Hematopoietic multipotent progenitor cell treated with erythropoietin and hydrocortisone succinate and interleukin-3 and kit ligand, for 6 days (in vitro differentiated cells): ENCODE measurements around the gene FLYWCH1.

Experiments used
- DNase-seq: peaks from one replicate; pipeline ENCODE4 v3.0.0-alpha.2; 2015

FLYWCH1 gene

DNA sequence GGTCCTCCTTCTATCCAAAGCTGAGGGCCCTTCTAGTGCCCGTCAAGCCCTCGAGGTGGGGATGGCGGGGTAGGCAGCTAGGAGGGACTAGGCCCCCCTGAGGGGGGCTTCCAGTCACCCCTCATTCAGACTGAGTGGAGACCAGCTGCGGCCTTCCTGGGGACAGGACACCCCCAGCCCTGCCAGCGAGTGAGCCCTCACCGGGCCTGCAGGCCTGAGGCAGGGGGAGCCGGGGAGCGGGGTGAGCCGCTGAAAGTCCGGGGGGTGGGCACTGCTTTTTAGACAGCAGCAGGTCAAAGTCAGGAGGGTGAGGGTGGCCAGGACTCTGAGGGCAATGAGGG lies 43.7 kb downstream of the FLYWCH1 start:
- no peak for DNase-seq

DNA sequence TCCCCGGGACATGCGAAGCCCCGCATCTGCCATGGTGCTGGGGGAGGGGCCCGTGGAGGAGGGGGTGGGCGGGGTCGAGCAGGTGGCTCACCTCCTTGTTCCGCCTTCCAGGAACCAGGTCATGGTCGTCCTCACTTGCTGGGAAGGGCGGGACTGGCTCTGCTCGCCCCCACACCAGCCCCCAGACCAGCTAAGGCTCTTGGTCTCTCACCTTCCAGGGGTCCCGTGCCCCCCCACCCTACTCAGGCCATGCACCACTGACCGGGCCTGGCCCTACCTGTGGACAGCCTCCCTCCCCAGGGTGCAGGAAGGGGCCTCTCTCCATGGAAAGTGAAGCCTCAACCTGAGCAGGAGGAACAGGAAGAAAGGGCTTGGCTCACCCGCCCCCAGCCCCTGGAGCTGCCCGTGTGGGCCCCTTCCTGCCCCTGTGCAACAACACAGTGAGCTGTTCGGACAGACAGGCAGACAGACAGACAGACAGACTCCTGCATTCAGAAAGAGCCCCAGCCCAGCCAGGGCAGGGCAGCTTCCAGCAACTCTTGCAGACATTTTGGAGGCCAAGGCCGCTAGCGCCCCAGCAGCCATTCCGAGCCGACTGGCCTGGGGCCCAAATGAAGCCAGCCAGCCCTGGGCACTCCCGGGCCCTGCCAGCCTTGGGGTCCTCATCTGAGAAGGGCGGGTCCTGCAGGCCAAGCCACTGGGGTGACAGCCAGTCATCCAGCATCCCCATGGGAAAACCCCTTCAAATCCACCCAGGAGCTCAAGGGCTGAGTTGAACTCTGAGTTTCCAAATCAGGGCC lies 44.2 kb downstream of the FLYWCH1 start:
- DNase-seq: no peak

DNA sequence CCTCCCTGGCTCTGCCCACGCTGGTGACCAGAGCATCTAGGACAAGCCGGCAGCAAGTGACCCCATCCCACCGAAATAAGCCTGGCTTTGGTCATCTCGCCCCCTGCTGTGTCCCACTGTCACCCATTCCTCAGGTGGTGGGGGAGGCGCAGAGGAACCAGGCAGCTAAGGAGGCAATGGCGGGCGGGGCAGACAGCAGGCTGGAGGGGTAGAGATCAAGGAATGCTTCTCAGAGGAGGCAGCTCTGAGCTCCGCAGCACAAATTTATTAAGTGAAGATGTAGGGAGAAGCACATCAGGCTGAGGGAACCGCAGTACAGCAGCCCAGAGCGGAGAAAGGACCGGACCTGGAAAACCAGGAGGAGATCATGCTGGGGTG lies 44.8 kb downstream of the FLYWCH1 start:
- no peak for DNase-seq

DNA sequence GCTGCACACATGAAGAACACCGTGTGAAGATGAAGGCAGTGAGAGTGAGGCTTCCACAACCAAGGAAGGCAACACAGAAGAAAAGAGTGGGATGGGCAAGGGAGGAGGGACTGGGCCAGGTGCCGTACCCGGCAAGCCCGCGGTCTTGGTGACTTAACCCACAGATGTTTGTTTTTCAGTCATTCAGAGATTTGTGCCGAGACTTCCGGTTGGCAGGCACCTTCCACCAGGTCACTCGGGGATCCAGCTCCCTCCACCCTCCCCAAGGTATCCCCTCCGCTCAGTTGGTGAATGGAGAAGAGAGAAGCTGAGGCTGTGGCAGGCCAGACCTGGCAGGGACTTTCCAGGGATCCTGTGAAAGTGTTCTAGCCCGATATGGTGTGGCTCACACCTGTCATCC lies 47.5 kb downstream of the FLYWCH1 start:
- no peak for DNase-seq

DNA sequence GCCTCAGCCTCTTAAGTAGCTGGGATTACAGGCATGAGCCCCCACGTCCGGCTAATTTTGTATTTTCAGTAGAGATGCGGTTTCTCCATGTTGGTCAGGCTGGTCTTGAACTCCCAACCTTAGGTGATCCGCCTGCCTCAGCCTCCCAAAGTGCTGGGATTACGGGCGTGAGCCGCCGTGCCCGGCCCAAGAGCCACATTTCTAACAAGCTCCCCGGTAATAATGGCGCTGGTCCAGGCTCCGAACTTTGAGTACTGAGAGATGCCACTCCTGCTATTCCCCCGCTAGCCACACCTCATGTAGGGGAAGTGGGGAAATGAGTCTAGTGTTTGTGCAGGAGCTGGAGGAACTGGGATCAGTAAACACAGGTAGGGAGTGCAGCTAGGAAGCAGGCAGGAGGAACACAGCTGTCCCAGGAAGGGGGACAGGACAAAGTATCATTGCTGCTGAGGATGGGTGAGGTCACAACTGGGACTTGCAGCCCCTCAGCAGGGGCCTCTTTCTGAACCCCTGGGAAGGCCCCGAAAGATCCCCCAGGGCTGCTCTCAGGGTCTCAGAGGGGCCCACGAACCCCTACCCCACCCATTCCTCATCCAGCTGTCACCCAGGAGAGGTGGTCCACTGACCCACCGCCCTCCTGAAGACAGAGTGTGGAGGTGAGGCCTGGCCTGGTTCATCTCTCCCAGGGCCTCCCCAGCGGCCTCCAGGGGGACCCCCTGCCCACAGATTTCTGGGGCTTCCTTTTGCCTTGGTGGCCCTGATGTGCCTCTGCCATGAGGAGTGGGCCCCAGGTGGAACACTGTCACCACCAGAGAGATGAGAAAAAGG lies 48.7 kb downstream of the FLYWCH1 start:
- no peak for DNase-seq

DNA sequence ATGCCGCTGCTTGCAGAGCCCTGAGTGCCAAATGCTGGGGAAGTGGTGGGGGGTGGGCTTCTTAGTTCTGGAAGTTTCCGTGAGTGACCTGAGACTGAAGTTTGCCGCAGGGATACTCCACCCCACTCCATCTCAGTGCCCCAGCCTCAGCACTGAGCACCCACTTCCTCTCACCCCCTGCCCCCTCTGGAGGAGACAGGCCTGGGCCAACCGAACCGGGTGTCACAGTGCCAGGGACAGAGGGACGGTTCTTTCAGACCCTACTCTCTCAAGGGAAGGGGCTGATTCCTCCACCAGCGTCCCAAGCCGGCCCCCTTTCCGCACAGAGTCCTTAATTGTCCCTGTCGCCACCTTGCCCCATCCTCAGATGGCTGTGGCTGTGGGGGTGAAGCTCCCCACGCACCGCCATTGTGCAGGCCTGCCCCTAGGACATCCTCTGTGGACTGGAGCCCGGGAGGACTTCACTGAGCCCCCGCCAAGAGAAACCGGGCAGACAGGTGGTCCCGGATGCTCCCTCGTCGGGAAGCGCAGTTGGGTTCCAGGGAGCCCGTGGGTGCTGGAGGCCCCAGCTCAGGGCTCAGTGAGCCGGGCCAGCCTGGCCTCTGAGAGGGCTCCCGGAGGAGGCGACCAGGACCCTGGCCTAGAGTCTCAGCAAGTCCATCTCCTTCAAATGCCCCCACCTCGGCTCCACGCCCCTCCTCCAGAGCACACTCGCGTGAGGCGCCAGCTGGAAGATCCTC lies 50.8 kb downstream of the FLYWCH1 start:
- DNase-seq: no peak

DNA sequence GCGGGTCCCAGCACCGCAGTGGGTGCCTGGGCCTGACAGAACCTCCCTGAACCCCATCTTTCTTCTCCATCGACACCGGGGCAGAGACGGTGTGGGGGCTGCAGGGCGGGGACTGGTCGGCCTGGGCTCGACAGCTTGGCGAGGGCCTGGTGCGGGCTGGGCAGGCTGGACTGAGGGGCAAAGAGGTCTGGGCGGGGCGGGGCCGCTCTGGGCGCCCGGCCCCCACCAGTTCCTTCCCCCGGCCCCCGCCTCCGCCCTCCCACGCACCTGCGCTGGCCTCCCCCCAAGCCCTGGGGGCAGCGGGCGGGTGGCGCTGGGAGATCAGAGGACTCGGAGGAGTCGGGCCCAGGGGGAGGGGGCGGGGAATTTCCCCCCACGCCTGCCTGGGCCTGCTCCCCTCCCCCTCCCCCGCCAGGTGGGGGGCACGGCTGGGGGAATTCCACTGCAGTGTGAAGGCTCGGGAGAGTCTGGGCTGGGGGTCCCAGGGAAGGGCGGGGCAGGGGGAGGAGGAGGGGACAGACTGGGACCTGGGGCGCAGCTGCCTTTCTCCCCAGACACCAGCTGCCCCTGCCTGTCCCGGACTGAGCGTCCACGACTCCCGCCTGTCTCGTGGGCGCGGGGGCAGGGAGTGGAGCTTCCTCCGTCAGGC lies 51.5 kb downstream of the FLYWCH1 start:
- no peak for DNase-seq

DNA sequence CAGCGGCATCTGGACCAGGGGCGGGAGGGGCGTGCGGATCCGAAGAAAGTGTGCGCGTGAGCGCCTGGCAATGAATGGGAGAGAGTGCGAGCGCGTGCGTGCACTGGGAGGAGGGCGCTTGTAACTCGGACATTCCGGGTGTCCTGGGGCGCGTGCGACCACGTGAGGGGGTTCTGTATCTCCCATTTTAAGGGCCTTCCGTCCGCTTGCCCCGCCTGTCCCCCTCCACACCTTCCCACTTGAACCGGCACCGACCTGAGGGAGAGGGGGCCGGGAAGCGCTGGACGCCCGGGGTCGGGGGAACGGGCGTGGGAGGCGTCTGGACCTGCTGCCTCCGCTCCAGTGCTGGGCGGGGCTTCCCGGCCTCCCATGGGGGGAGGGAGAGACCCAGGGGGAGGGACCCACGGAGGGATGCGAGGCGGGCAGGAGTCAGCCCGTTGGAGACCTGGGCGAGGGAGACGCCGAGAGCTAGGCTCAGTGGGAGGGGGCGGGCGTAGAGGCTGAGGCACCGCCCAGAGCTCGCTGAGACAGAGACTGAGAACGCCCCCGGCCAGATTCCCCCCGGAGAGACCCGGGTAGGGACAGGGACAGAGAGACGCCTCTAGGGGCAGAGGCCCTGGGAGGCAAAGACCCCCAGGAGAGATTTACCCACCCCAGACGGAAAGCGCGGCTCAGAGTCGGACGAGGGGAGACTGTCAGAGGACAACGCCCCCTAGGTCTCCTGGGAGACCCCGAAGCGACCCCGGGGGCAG lies 52.2 kb downstream of the FLYWCH1 start, which contains the start of gene KREMEN2:
Gene KREMEN2 (plus strand): TSS at position 553 of the 752 bp plus-strand sequence. CDS start 246 bp downstream, outside the sequence.
- DNase-seq: no peak

DNA sequence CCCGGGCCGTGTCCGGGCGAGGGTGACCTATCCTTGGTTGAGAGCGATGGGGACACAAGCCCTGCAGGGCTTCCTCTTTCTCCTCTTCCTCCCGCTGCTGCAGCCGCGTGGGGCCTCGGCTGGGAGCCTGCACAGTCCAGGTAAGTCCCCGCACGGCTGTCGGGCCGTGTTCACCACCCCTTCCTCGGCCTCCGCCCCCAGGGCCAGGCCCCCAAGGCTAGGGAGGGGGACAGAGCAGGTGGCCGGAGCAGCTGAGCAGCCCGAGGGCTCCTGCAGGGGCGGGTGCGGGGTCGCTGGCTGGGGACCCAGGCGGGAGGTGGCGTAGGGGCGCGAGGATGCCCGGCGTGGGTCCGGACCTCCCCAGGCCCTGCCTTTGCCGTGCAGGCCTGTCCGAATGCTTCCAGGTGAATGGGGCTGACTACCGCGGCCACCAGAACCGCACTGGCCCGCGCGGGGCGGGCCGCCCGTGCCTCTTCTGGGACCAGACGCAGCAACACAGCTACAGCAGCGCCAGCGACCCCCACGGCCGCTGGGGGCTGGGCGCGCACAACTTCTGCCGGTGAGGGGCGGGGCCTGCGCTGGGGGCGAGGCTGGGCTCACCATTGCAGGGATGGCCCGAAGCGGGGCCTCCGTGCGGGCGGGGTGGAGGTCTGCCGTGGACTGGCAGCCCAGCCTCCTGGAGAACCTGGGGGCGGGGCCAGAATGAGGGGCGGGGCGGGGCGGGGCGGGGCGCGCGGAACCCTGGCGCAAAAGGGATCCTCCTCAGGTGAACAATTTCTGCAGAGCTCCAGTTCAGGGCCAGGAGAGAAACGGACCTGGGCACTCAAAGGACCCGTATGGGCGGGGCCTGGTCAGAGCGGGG lies 53.0 kb downstream of the FLYWCH1 start:
- DNase-seq: peak; percentile 76

DNA sequence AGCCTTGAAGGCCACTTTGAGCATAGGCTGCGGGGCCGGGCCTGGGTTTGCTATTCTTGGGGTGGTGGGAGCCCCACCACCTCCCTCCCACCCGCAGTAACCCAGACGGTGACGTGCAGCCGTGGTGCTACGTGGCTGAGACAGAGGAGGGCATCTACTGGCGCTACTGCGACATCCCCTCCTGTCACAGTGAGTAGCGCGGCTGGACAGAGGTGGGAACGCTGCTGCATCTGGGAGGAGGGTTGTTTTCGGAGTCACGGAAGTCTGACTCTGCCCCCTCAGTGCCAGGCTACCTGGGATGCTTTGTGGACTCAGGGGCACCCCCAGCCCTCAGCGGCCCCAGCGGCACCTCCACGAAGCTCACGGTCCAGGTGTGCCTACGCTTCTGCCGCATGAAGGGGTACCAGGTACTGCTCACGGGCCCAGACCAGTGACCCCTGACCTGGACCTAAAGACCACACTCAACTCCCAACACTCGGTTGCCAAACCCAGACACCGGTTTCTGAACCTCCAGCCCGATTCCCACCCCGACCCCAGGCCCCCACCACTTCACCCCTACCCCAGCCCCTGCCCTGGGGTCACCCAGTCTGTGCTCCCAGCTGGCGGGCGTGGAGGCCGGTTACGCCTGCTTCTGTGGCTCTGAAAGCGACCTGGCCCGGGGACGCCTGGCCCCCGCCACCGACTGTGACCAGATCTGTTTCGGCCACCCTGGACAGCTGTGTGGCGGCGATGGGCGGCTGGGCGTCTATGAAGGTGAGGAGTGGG lies 54.5 kb downstream of the FLYWCH1 start:
- no peak for DNase-seq

DNA sequence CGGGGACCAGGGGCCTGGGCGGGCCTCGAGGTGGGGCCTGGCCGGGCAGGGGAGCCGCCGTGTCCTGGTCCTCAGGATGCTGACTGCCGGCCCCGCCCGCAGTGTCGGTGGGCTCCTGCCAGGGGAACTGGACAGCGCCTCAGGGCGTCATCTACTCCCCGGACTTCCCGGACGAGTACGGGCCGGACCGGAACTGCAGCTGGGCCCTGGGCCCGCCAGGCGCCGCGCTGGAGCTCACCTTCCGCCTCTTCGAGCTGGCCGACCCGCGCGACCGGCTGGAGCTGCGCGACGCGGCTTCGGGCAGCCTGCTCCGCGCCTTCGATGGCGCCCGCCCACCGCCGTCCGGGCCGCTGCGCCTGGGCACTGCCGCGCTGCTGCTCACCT lies 55.1 kb downstream of the FLYWCH1 start:
- no peak for DNase-seq

DNA sequence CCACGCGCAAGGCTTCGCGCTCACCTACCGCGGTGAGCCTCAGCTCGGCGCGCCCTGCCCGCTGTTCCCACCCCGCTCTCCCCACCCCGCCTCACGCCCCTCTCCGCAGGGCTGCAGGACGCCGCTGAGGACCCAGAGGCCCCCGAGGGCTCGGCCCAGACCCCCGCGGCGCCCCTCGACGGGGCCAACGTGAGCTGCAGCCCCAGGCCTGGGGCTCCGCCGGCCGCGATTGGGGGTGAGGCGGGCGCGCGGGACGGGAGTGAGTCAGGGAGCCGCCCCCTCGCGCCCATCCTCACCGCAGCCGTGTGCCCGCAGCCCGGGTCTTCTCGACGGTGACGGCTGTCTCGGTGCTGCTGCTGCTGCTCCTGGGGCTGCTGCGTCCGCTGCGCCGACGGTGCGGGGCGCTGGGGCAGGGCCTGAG lies 55.5 kb downstream of the FLYWCH1 start:
- DNase-seq: no peak

DNA sequence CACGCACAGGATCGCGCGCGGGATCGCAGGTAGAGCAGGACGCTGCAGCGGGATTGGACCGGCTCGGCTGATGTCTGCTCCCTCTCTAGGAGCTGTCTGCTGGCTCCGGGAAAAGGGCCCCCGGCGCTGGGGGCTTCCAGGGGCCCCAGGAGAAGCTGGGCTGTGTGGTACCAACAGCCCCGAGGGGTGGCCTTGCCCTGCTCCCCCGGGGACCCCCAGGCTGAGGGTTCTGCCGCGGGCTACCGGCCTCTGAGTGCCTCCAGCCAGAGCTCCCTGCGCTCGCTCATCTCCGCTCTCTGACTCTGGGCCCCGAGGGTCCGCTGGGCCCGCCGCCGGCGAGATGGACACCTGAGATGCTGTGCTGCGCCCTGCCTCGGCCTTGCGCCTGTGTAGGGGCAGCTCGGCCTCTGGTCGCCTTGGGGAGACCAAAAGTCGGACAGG lies 56.0 kb downstream of the FLYWCH1 start:
- no peak for DNase-seq

DNA sequence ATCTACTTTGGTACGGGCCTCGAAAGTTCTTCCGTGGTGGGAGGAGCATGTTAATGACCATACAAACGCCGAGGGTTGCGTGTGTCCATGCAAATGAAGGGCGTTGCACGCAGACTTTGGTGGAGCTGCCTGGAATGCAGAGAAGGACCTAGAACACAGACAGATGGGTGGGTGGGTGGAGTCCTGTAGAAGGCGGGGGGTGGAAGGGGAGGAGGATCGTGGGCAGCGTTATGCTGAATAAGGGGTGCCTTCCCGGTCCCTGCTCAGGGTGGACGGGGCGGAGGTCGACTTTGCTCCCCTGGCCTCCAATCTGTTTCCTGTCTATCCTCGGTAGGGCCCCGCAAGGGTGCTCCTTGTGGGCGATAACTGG lies 56.6 kb downstream of the FLYWCH1 start:
- DNase-seq: peak; percentile 64

DNA sequence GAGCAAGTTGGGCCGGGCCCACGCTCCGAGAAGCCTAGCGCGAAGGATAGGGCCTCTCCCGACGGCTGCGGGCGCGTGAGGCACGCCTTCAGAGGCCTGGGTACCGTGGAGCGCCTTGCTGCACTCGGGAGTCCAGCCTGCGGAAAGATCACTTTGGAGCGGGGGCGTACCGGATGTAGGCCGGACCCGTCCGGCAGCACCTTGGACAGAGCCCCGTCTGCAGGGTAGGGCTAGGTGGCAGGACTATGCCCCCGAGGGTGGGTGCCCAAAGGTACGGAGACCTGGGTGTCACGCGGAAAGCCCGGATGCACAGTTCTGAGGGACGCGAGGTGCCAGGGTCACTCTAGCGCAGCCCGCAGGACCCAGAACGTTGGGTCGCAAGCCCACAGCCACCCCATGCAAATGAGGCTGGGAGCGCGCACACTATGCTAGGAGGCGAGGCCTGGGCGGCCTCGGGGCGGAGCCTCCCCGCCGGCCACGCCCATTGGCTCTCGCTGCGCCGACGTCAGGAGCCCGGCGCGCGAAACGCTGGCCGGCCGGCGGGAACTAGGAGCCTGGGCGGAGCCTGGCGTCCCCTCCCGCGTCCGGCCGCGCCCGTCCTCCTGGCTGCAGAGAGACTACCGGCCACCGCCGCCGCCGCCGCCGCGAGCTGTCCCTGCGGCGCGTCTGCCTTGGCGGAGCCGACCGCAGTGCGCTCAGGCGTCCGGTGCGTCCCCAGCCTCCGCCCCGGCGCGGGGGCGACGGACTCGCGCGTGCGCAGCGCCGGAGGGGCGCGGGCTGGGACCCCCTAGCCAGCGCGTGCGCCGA lies 57.2 kb downstream of the FLYWCH1 start, which contains the start of gene PAQR4:
Gene PAQR4 (plus strand): TSS at position 611 of the 807 bp plus-strand sequence. CDS start 327 bp downstream, outside the sequence.
- peak; percentile 94 for DNase-seq

DNA sequence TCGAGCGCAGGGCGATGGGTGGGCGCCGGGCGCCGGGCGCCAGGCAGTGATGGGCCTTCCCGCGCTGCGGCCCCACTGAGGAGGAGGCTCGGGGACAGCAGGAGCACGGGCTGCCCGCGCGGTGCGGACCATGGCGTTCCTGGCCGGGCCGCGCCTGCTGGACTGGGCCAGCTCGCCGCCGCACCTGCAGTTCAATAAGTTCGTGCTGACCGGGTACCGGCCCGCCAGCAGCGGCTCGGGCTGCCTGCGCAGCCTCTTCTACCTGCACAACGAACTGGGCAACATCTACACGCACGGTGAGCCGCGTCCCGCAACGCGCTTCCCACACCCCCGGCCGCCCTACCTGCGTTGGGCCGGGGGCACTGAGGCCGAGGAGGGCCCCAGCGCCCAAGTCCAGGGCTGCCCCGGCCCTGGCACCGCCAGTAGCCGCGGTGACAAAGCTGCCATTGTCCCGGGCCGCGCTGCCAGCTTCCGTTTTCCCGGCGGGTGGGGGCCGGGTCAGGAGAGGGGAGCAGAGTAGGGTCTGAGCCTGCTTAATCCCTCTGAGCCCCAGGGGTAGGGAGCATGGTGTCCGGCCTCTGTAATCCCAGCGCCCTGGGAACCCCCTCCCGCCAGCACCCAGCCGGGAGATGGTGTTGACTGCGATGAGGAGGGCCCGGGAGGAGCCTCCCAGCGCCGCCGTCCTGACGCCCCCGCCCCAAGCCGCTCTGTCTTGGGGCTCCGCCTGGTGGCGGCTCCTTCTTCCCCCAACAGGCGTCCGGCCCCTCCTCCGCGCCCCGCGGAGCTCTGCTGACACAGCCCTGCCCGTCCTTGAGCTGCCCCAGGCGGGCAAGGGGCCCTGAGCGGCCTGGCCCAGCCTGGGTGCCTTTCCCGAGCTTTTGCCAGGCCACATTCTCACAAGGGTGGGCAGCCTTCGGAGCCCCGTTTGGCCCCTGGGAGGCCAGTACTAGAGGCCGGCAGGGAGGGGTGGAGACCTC lies 58.1 kb downstream of the FLYWCH1 start:
- peak; percentile 91 for DNase-seq

DNA sequence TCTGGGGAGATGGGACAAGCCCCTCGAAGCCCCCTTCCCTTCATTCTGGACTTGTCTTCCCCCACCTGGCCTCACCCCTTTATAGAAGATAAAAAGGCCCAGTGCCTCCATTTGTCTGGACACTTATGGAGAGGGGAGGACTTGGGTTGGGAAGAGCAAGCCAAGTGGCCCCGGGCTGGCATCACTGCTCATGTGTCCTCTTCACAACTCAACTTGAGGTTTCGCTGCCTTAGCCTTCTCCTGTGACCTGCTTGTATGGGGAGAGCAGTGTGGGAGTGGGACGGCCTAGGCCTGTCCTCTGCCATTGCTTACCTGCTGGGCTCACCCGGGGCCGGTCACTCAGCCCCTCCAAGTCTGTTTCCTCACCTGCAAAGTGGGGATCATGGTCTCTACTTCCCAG lies 58.8 kb downstream of the FLYWCH1 start:
- no peak for DNase-seq
